ENCODE measurements around the gene FIG4.

DNA sequence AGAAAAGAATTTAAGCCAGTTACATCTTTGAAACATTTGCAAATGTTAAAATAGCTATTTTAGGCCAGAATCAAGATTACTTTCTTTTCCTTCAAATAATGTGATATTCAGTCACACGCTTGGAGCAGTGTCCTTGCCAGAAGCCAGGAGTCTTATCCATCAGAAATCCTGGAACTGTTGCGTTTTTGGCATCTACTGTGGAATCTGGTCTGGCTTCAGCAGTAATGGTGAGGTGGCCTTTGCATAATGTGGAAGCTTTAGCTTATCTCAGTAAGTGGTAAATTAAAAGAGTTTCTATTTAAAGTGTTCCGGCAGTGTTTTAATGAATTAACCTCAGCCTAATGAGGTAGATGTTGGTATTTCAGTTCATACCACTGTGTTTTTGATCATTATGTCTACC is 97.6 kb downstream of the FIG4 start:
- TF ChIP-seq, protein P1, sequence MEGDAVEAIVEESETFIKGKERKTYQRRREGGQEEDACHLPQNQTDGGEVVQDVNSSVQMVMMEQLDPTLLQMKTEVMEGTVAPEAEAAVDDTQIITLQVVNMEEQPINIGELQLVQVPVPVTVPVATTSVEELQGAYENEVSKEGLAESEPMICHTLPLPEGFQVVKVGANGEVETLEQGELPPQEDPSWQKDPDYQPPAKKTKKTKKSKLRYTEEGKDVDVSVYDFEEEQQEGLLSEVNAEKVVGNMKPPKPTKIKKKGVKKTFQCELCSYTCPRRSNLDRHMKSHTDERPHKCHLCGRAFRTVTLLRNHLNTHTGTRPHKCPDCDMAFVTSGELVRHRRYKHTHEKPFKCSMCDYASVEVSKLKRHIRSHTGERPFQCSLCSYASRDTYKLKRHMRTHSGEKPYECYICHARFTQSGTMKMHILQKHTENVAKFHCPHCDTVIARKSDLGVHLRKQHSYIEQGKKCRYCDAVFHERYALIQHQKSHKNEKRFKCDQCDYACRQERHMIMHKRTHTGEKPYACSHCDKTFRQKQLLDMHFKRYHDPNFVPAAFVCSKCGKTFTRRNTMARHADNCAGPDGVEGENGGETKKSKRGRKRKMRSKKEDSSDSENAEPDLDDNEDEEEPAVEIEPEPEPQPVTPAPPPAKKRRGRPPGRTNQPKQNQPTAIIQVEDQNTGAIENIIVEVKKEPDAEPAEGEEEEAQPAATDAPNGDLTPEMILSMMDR (IDR thresholded peaks at IDR 0.05): no peak
- TF ChIP-seq POLR2A (IDR thresholded peaks at IDR 0.05): no peak

All from vagina (tissue), 2 donors.